Nucleus accumbens (tissue), 56 donors: ENCODE measurements around the gene PHKB.

Source experiments
- DNase-seq, 56 donors: peaks; one replicate each; lab custom pipeline; 2025; lab: John Stamatoyannopoulos, UW

PHKB gene

GRCh38 chr16:47719713-47720112 is 258.6 kb downstream of the PHKB start:
- DNase-seq, result no peak

GRCh38 chr16:47721006-47721637 is 260.0 kb downstream of the PHKB start:
- DNase-seq, result no peak

DNA sequence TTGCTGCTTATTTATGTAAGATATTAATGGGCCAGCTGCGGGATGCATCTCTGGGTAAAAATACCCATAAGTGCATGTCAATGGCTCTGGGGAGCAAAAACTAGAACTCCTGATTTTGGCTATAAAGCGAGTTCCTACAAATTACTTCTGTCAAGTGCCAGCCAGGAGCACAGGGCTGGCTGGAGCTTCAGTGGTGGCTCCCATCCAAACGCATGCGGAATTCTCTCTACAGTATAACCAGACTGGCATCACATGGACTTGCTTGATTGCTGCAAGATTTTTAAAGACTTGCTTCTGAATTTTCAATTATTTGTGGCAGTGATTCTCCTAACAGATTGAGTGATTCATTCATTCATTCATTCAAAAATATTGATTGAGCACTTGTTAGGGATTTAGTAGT is 260.9 kb downstream of the PHKB start:
- no peak for DNase-seq

DNA sequence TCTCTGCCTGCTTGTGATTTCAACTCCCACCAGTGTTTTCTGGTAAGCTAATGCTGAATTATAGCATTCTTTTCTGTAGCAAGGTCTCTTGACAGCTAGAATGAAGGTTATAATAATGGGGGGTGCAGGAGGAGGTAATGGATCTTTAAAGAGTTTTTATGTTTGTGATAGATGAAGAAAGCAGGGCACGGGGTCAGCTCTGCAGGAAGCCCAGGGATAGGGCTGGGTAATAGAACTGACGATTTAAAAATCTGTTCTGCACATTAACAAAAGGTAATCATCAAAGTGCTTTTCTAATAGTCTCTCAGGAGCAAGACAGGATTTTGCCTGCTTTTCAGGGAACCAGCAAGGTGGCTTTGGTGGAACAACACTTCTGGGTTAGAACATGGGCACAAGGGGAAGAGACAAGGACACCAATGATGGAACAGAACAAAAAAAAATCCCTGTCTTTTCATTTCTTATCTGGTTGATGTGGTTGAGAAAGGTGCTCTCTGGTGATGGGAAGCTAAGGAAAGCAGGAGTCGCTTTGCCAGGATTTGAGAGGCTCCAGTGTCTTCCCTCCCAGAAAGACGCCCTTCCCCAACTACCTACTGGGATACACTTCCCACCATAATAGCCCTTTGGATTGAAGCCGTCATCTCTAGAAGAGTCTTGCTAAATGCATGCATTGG is 263.1 kb downstream of the PHKB start:
- no peak for DNase-seq

DNA sequence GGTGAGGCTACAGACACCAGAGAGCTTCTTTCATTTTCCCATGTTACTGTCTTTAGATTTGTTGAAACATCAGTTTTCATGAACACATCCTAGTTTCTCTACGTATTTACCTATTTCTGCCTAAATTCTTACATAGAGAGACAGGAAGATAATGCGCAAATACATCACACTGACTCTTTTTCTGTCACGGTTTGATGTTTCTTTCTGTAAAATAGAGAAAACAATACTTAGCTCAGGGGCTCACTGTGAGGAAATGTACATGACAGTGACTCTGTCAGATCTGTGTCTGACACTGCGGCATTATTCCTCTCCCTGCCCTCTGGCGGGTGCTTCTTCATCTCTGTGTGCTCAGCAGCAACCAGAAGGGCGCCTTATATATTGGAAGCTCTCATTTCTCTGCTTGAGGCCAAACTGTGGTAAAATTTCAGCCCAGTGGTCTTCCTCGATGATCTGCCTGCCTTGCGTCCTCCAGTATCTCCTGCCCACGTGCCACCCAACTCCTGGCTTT is 264.1 kb downstream of the PHKB start:
- no peak for DNase-seq

- no peak for DNase-seq
Observed at GRCh38 chr16:47726031-47726675, 265.0 kb downstream of the PHKB start.

- DNase-seq, result no peak
Observed at GRCh38 chr16:47727131-47727530, 266.0 kb downstream of the PHKB start.

GRCh38 chr16:47728205-47728604 is 267.1 kb downstream of the PHKB start:
- no peak for DNase-seq

- DNase-seq, result no peak
Observed at GRCh38 chr16:47729701-47730100, 268.6 kb downstream of the PHKB start.

DNA sequence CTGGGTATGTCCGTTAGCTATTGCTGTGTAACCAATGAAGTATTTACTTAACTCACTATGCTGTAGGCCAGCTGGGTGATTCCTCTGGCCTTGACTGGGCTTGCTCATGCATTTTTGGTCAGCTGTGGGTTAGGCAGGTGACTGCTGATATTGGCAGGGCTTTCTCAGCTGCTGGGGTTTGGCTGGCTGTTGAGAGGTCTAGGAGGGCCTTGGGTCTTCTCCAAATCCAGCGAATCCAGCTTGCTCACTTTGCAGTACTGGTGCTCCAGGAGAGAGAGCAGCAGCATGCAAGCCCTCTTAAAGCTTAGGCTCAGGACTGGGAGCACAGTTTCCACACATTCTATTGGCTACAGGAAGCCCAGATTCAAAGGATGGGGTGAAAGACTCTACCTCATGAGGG is 270.1 kb downstream of the PHKB start:
- DNase-seq, result no peak

DNA sequence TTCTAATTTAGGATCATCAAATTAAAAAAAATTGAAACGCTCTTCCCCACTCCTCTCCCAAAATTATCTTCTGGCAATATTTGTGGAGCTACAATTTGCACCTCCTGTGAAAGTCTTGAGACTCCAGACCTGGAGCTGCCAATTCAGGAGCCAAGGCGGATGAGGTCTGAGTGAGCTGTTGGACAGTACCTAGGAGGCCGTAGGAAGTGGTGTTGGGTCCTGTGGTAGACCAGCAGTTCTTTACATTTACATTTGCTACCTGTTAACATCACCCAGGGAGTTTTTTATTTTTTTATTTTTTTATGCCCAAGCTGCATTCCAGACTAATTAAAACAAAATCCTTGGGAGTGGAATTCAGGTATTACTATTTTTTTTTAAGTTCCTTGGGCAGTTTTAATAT is 271.0 kb downstream of the PHKB start:
- DNase-seq, result no peak

DNA sequence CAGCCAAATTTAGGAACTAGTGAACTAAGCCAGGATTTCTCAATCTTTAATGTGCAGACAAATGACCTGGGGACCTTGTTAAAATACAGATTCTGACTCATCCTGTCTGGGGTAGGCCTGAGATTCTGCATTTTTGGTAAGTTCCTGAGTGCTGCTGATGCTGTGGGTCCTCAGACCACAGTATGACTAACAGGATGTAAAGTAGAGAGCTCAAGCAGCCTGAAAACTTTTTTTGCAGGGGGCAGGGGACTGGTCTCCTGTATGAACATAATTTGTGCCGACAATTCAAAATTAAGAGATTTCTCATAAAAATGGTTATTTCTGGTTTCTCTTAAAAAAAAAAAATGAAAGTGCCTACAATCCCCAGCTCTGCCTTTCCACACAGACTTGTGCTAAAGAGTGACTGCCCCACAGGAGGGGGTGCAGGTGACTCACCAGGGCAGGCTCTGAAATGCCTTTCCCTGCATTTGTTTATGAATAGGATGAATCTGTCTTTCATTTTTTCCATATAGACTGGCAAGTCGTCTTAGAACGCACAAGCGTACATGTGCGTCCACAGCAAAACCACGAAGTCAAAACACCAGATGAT is 271.5 kb downstream of the PHKB start:
- DNase-seq, result no peak

DNA sequence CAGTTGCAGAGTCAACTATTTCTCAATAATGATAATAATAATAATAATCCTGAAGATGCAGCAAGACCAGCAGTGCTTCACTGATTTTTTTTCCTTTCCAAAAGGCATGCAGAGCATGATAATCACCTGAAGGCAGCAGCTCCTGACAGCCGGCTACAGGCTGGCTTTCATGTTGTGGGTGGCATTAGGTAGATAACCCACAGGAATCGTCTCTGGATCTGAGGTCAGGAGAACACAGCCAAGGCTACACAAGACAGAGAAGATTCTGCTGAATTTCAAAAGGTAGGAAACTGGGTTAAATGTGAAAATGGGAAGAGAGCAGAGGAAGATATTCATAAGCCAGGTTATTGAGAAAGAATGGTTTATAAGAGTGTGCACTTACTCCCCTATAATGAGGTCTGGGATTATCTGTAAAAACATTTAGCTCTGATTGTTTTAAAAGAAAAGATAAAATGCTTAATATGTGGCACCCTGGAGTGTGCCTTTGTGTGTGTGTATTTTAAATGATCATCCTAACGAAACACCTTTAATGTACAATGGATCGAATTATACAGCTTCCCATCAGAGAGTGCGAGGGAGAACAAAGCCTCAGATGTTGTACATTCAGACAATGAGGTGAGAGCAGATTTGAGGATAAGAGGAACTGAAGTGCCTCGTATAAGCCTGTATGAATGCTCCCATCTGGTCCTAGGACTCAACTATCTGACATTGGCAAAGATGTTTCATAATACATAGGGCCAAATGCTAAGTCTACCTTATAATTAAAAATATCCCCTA is 273.1 kb downstream of the PHKB start:
- DNase-seq, result no peak

GRCh38 chr16:47734987-47735594 is 274.0 kb downstream of the PHKB start:
- DNase-seq, result no peak

GRCh38 chr16:47750371-47750770 is 289.2 kb downstream of the PHKB start:
- no peak for DNase-seq
